ENCODE results near the gene MAGEH1.

The MAGEH1 gene

GRCh38 chrX:55490121-55490520 is 38.2 kb downstream of the MAGEH1 start:
- no peak for DNase-seq (ENCODE audit: low spot score)

- DNase-seq (ENCODE audit: low spot score), result no peak
These were observed 39.0 kb downstream of the MAGEH1 start for GRCh38 chrX:55490974-55491373.

Small RNA genes within 50 kb of the gene (small RNA-seq; reads per million reads assigned to genes)
- 0 reads per million in 2 experiments for gene MIR4536-2
